Measurements from ENCODE around the gene SS18.

SS18 gene

DNA sequence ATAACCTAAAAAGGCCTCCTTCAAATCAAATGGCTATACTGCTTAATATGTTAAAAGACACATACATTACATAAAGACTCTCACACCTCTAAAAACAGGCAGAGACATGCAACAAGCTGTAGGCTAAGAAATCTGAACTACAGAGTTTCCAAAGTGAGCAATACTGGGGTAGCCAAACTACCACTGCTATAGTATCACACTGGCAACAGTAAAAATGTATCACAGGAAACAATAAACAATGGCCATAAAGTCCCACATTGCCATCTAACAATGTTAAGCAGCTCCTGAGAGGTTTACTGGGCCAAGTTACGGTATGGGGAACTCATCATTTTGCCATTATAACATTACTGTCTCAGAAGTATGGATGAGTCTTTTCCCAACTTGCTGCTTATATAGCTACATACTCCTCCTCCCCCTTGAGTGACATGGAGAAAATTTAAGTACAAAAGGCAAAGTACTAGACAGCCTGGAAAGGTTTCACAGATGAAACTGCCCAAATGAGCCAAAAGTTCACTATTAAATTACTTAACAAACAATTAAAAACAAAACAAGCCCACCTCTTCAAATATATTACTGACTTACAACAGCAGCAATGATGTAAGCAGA lies 50.3 kb downstream of the SS18 start:
- TF ChIP-seq, protein P1, sequence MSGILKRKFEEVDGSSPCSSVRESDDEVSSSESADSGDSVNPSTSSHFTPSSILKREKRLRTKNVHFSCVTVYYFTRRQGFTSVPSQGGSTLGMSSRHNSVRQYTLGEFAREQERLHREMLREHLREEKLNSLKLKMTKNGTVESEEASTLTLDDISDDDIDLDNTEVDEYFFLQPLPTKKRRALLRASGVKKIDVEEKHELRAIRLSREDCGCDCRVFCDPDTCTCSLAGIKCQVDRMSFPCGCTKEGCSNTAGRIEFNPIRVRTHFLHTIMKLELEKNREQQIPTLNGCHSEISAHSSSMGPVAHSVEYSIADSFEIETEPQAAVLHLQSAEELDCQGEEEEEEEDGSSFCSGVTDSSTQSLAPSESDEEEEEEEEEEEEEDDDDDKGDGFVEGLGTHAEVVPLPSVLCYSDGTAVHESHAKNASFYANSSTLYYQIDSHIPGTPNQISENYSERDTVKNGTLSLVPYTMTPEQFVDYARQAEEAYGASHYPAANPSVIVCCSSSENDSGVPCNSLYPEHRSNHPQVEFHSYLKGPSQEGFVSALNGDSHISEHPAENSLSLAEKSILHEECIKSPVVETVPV (CRISPR knock-in tag; IDR thresholded peaks at IDR 0.05) = no peak
- TF ChIP-seq, protein P2, sequence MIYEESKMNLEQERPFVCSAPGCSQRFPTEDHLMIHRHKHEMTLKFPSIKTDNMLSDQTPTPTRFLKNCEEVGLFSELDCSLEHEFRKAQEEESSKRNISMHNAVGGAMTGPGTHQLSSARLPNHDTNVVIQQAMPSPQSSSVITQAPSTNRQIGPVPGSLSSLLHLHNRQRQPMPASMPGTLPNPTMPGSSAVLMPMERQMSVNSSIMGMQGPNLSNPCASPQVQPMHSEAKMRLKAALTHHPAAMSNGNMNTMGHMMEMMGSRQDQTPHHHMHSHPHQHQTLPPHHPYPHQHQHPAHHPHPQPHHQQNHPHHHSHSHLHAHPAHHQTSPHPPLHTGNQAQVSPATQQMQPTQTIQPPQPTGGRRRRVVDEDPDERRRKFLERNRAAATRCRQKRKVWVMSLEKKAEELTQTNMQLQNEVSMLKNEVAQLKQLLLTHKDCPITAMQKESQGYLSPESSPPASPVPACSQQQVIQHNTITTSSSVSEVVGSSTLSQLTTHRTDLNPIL (CRISPR knock-in tag; IDR thresholded peaks at IDR 0.05; ENCODE audit: low read depth) = no peak
- TF ChIP-seq OSR1 (CRISPR knock-in tag; IDR thresholded peaks at IDR 0.05) (no peak), ARNTL (CRISPR knock-in tag; IDR thresholded peaks at IDR 0.05; ENCODE audit: borderline replicate concordance, low read depth) (no peak), PPARA (CRISPR knock-in tag; IDR thresholded peaks at IDR 0.05; ENCODE audit: borderline replicate concordance) (no peak), BACH2 (CRISPR knock-in tag; IDR thresholded peaks at IDR 0.05; ENCODE audit: borderline replicate concordance) (no peak), GLIS3 (CRISPR knock-in tag; IDR thresholded peaks at IDR 0.05) (no peak), ZNF70 (CRISPR knock-in tag; IDR thresholded peaks at IDR 0.05) (no peak), TOX (CRISPR knock-in tag; IDR thresholded peaks at IDR 0.05; ENCODE audit: borderline replicate concordance) (no peak), ISL1 (CRISPR knock-in tag; IDR thresholded peaks at IDR 0.05) (no peak), ZNF8 (CRISPR knock-in tag; IDR thresholded peaks at IDR 0.05) (no peak), ZC3H10 (CRISPR knock-in tag; IDR thresholded peaks at IDR 0.05) (no peak), ZFP3 (CRISPR knock-in tag; IDR thresholded peaks at IDR 0.05) (no peak), ZNF565 (CRISPR knock-in tag; conservative IDR thresholded peaks at IDR 0.05; ENCODE audit: low read depth) (no peak), RARB (CRISPR knock-in tag; IDR thresholded peaks at IDR 0.05) (no peak), ZFP30 (CRISPR knock-in tag; IDR thresholded peaks at IDR 0.05) (no peak)
- TF ChIP-seq, protein P3, sequence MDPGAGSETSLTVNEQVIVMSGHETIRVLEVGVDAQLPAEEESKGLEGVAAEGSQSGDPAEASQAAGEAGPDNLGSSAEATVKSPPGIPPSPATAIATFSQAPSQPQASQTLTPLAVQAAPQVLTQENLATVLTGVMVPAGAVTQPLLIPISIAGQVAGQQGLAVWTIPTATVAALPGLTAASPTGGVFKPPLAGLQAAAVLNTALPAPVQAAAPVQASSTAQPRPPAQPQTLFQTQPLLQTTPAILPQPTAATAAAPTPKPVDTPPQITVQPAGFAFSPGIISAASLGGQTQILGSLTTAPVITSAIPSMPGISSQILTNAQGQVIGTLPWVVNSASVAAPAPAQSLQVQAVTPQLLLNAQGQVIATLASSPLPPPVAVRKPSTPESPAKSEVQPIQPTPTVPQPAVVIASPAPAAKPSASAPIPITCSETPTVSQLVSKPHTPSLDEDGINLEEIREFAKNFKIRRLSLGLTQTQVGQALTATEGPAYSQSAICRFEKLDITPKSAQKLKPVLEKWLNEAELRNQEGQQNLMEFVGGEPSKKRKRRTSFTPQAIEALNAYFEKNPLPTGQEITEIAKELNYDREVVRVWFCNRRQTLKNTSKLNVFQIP (CRISPR knock-in tag; IDR thresholded peaks at IDR 0.05; ENCODE audit: borderline replicate concordance, low read depth) = no peak
- TF ChIP-seq, protein P4, sequence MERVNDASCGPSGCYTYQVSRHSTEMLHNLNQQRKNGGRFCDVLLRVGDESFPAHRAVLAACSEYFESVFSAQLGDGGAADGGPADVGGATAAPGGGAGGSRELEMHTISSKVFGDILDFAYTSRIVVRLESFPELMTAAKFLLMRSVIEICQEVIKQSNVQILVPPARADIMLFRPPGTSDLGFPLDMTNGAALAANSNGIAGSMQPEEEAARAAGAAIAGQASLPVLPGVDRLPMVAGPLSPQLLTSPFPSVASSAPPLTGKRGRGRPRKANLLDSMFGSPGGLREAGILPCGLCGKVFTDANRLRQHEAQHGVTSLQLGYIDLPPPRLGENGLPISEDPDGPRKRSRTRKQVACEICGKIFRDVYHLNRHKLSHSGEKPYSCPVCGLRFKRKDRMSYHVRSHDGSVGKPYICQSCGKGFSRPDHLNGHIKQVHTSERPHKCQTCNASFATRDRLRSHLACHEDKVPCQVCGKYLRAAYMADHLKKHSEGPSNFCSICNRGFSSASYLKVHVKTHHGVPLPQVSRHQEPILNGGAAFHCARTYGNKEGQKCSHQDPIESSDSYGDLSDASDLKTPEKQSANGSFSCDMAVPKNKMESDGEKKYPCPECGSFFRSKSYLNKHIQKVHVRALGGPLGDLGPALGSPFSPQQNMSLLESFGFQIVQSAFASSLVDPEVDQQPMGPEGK (CRISPR knock-in tag; IDR thresholded peaks at IDR 0.05; ENCODE audit: borderline replicate concordance) = no peak
- TF ChIP-seq, protein P5, sequence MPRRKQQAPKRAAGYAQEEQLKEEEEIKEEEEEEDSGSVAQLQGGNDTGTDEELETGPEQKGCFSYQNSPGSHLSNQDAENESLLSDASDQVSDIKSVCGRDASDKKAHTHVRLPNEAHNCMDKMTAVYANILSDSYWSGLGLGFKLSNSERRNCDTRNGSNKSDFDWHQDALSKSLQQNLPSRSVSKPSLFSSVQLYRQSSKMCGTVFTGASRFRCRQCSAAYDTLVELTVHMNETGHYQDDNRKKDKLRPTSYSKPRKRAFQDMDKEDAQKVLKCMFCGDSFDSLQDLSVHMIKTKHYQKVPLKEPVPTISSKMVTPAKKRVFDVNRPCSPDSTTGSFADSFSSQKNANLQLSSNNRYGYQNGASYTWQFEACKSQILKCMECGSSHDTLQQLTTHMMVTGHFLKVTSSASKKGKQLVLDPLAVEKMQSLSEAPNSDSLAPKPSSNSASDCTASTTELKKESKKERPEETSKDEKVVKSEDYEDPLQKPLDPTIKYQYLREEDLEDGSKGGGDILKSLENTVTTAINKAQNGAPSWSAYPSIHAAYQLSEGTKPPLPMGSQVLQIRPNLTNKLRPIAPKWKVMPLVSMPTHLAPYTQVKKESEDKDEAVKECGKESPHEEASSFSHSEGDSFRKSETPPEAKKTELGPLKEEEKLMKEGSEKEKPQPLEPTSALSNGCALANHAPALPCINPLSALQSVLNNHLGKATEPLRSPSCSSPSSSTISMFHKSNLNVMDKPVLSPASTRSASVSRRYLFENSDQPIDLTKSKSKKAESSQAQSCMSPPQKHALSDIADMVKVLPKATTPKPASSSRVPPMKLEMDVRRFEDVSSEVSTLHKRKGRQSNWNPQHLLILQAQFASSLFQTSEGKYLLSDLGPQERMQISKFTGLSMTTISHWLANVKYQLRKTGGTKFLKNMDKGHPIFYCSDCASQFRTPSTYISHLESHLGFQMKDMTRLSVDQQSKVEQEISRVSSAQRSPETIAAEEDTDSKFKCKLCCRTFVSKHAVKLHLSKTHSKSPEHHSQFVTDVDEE (CRISPR knock-in tag; IDR thresholded peaks at IDR 0.05) = no peak
- no peak for ATAC-seq

DNA sequence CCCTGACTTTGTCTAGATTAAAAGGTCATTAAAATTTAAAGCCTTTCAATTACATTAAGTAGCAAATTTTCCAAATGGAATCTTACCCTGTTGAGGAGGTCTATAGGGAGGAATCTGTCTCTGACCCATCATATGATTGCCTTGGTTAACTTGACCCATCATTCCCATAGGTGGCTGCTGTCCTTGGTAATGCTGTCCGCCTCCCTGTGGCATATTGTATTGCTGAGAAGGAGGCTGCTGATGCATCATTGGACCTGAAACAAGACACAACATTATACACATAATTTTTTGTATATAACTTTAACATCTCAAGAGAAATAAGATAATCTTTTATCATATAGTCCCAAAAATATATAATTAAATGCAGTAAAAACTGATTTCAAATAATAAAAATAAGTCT lies 51.2 kb downstream of the SS18 start:
- no peak for ATAC-seq
- TF ChIP-seq SNAI2 (CRISPR knock-in tag; IDR thresholded peaks at IDR 0.05) (no peak), OSR1 (CRISPR knock-in tag; IDR thresholded peaks at IDR 0.05) (no peak), PPARA (CRISPR knock-in tag; IDR thresholded peaks at IDR 0.05; ENCODE audit: borderline replicate concordance) (no peak)
- TF ChIP-seq, protein P4 (CRISPR knock-in tag; IDR thresholded peaks at IDR 0.05; ENCODE audit: borderline replicate concordance) = no peak
- TF ChIP-seq, protein P1 (CRISPR knock-in tag; IDR thresholded peaks at IDR 0.05) = no peak

Data from SK-N-SH treated with all-trans-retinoic acid at 6 μM for 48 hours (cell line).